ENCODE results near the gene FHIT. TPM values are rescaled to one million over a fixed set of nuclear protein-coding genes. Genes with fewer than 3 reads are reported as not detected.

Gene FHIT
- total and polyA plus RNA-seq, 4 donors: 2.1 to 14.7 (median 6.6) TPM

DNA sequence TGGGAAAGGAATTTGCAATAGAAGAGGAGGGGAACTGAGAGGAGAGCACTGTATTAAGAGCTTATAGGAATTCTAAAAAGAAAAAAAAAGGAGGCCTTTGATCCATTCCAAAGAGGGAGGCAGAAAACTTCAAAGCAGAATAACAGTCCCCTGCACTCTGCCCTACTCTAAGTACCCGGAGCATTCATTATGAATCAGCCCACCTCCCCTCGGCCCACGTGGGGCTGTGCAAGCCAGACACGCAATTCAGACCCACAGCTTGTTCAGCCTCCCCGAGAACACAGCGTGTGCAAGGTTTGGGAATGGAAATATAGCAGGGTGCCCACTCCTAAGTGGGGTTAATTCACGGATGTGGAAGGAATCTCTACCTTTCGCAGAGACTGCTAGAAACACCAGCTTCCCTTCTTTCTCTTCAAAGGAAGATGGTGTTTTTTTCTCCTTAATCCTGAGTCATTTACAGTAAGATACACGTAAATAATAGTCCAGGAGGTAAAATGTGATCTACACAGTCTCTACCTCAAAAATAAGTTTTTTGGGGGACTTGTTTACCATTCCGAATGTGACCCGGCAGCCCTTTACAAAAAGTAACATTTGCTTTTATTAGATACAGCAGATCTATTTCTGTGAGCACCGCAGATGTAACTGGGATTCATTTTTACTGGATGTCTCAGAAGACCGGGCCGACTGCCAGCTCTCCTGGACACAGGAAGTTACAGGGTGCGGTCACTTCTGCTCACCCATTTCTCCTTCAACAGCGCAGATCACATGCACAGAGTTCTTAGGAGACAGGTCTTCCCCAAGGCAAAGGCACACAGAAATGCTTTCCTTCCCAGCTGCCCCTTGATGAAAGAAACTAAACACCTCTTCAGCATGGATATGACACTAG, 1433.0 kb downstream of the FHIT start:
- Histone ChIP-seq H3K4me3 (ENCODE audit: low read depth in 1 of 3, low read length in 3 of 3) (no peak overlapping the region), H3K27me3 (ENCODE audit: control insufficient read depth in 4 of 4, insufficient read depth in 4 of 4, low read length in 3 of 4) (no peaks in the 10 kb centered on the region), H3K27ac (ENCODE audit: low read depth in 1 of 2, low read length in 2 of 2) (no peak overlapping the region), H3K4me1 (ENCODE audit: control insufficient read depth in 4 of 4, insufficient read depth in 4 of 4, low read length in 3 of 4) (peaks cover 0 to 4% (median 0%) of the 10 kb centered on the region in 4 donors), H3K9ac (ENCODE audit: low read depth in 1 of 2, low read length in 2 of 2) (no peak overlapping the region), H3K9me3 (ENCODE audit: control insufficient read depth in 4 of 4, low read length in 3 of 4) (no peaks in the 10 kb centered on the region), H3K36me3 (ENCODE audit: control insufficient read depth in 4 of 4, insufficient read depth in 3 of 4, low read depth in 1 of 4, low read length in 3 of 4) (no peaks in the 10 kb centered on the region)
- 76% methylated on average over 16 of the region's 16 CpGs for WGBS
- DNase-seq (ENCODE audit: low spot score): no peak
- TF ChIP-seq TAF1 (conservative IDR thresholded peaks at IDR 0.05): no peak
- TF ChIP-seq RAD21 (IDR thresholded peaks at IDR 0.05): no peak
- no peak for TF ChIP-seq JUND (IDR thresholded peaks at IDR 0.05)
- no peak for TF ChIP-seq HNF4A (conservative IDR thresholded peaks at IDR 0.05)
- no peak for TF ChIP-seq YY1 (IDR thresholded peaks at IDR 0.05)

DNA sequence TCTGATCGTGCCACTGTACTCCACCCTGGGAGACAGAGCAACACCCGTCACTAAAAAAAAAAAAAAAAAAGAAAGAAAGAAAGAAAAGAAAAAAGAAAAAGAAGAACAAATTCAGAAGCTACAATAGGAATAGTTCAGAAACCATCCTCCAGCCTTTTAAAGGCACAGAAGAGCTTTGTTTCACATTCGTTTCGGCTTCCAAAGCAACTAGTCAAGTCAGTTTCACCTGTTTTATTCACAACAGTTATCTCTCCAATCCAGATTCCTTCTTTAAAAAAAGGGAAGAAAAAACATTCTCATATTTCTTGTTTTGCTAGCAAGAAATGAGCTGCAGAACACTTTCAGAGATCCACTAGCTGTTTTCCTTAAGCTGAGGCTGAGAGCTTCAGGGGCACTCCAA, 1433.7 kb downstream of the FHIT start:
- Histone ChIP-seq H3K36me3 (ENCODE audit: control insufficient read depth in 4 of 4, insufficient read depth in 3 of 4, low read depth in 1 of 4, low read length in 3 of 4) (no peaks in the 10 kb centered on the region), H3K9ac (ENCODE audit: low read depth in 1 of 2, low read length in 2 of 2) (no peak overlapping the region), H3K9me3 (ENCODE audit: control insufficient read depth in 4 of 4, low read length in 3 of 4) (no peaks in the 10 kb centered on the region), H3K4me3 (ENCODE audit: low read depth in 1 of 3, low read length in 3 of 3) (no peak overlapping the region), H3K27me3 (ENCODE audit: control insufficient read depth in 4 of 4, insufficient read depth in 4 of 4, low read length in 3 of 4) (no peaks in the 10 kb centered on the region), H3K4me1 (ENCODE audit: control insufficient read depth in 4 of 4, insufficient read depth in 4 of 4, low read length in 3 of 4) (peaks cover 0 to 4% (median 0%) of the 10 kb centered on the region in 4 donors), H3K27ac (ENCODE audit: low read depth in 1 of 2, low read length in 2 of 2) (no peak overlapping the region)
- 87% methylated on average over 4 of the region's 4 CpGs for WGBS
- TF ChIP-seq, protein P1, sequence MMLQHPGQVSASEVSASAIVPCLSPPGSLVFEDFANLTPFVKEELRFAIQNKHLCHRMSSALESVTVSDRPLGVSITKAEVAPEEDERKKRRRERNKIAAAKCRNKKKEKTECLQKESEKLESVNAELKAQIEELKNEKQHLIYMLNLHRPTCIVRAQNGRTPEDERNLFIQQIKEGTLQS (IDR thresholded peaks at IDR 0.05): no peak
- no peak for TF ChIP-seq TAF1 (conservative IDR thresholded peaks at IDR 0.05)
- no peak for TF ChIP-seq SP1 (IDR thresholded peaks at IDR 0.05)
- TF ChIP-seq, protein P2, sequence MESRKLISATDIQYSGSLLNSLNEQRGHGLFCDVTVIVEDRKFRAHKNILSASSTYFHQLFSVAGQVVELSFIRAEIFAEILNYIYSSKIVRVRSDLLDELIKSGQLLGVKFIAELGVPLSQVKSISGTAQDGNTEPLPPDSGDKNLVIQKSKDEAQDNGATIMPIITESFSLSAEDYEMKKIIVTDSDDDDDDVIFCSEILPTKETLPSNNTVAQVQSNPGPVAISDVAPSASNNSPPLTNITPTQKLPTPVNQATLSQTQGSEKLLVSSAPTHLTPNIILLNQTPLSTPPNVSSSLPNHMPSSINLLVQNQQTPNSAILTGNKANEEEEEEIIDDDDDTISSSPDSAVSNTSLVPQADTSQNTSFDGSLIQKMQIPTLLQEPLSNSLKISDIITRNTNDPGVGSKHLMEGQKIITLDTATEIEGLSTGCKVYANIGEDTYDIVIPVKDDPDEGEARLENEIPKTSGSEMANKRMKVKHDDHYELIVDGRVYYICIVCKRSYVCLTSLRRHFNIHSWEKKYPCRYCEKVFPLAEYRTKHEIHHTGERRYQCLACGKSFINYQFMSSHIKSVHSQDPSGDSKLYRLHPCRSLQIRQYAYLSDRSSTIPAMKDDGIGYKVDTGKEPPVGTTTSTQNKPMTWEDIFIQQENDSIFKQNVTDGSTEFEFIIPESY (IDR thresholded peaks at IDR 0.05): no peak
- TF ChIP-seq RAD21 (IDR thresholded peaks at IDR 0.05): no peak
- TF ChIP-seq, protein P3, sequence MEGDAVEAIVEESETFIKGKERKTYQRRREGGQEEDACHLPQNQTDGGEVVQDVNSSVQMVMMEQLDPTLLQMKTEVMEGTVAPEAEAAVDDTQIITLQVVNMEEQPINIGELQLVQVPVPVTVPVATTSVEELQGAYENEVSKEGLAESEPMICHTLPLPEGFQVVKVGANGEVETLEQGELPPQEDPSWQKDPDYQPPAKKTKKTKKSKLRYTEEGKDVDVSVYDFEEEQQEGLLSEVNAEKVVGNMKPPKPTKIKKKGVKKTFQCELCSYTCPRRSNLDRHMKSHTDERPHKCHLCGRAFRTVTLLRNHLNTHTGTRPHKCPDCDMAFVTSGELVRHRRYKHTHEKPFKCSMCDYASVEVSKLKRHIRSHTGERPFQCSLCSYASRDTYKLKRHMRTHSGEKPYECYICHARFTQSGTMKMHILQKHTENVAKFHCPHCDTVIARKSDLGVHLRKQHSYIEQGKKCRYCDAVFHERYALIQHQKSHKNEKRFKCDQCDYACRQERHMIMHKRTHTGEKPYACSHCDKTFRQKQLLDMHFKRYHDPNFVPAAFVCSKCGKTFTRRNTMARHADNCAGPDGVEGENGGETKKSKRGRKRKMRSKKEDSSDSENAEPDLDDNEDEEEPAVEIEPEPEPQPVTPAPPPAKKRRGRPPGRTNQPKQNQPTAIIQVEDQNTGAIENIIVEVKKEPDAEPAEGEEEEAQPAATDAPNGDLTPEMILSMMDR (IDR thresholded peaks at IDR 0.05; ENCODE audit: low read depth, low read length, missing input control): no peak
- no peak for TF ChIP-seq YY1 (IDR thresholded peaks at IDR 0.05)
- no peak for TF ChIP-seq FOXA1 (IDR thresholded peaks at IDR 0.05)
- TF ChIP-seq GABPA (IDR thresholded peaks at IDR 0.05 in 1 of 2, conservative IDR thresholded peaks at IDR 0.05 in 1 of 2): no peak
- TF ChIP-seq EGR1 (IDR thresholded peaks at IDR 0.05; ENCODE audit: low read depth in 2 of 2): no peak
- no peak for TF ChIP-seq FOXA2 (IDR thresholded peaks at IDR 0.05)
- TF ChIP-seq JUND (IDR thresholded peaks at IDR 0.05): no peak
- TF ChIP-seq, protein P4, sequence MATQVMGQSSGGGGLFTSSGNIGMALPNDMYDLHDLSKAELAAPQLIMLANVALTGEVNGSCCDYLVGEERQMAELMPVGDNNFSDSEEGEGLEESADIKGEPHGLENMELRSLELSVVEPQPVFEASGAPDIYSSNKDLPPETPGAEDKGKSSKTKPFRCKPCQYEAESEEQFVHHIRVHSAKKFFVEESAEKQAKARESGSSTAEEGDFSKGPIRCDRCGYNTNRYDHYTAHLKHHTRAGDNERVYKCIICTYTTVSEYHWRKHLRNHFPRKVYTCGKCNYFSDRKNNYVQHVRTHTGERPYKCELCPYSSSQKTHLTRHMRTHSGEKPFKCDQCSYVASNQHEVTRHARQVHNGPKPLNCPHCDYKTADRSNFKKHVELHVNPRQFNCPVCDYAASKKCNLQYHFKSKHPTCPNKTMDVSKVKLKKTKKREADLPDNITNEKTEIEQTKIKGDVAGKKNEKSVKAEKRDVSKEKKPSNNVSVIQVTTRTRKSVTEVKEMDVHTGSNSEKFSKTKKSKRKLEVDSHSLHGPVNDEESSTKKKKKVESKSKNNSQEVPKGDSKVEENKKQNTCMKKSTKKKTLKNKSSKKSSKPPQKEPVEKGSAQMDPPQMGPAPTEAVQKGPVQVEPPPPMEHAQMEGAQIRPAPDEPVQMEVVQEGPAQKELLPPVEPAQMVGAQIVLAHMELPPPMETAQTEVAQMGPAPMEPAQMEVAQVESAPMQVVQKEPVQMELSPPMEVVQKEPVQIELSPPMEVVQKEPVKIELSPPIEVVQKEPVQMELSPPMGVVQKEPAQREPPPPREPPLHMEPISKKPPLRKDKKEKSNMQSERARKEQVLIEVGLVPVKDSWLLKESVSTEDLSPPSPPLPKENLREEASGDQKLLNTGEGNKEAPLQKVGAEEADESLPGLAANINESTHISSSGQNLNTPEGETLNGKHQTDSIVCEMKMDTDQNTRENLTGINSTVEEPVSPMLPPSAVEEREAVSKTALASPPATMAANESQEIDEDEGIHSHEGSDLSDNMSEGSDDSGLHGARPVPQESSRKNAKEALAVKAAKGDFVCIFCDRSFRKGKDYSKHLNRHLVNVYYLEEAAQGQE (IDR thresholded peaks at IDR 0.05): no peak
- no peak for TF ChIP-seq RXRA (IDR thresholded peaks at IDR 0.05)
- no peak for DNase-seq (ENCODE audit: low spot score)

Data from liver (tissue), 9 donors.